ENCODE data around the gene MYCBP. TPM values are rescaled to one million over a fixed set of nuclear protein-coding genes. Genes with fewer than 3 reads are reported as not detected.

The MYCBP gene
- total RNA-seq, 2 donors from 2014 or later: 23.6 to 42.9 TPM

- peaks cover 0 to 4% of the 10 kb centered on the region in 2 donors for H3K36me3 Mint-ChIP-seq
- no peaks in the 10 kb centered on the region for H3K9me3 Mint-ChIP-seq
- ATAC-seq (peak; percentile 28 to 61), DNase-seq (ENCODE audit: low spot score in 2 of 2) (peak in 1 of 2 donors; percentile 21)
- no peak overlapping the region for H3K27ac Mint-ChIP-seq
These were observed 57.1 kb downstream of the MYCBP start for GRCh38 chr1:38815903-38816627.

- ATAC-seq: no peak
- Mint-ChIP-seq H3K9me3 (no peaks in the 10 kb centered on the region), H3K27ac (no peak overlapping the region), H3K36me3 (peaks cover 0 to 4% of the 10 kb centered on the region in 2 donors)
- DNase-seq (ENCODE audit: low spot score in 2 of 2): no peak
These were observed 58.1 kb downstream of the MYCBP start for GRCh38 chr1:38814984-38815464.

GRCh38 chr1:38814444-38814983, 58.6 kb downstream of the MYCBP start:
- DNase-seq (ENCODE audit: low spot score in 2 of 2) (no peak), ATAC-seq (no peak)
- Mint-ChIP-seq H3K36me3 (peaks cover 0 to 4% of the 10 kb centered on the region in 2 donors), H3K27ac (no peak overlapping the region), H3K9me3 (no peaks in the 10 kb centered on the region)

GRCh38 chr1:38812981-38813380, 60.2 kb downstream of the MYCBP start:
- Mint-ChIP-seq H3K36me3 (peaks cover 0 to 4% of the 10 kb centered on the region in 2 donors), H3K9me3 (no peaks in the 10 kb centered on the region), H3K27ac (no peak overlapping the region)
- DNase-seq (ENCODE audit: low spot score in 2 of 2) (no peak), ATAC-seq (no peak)

Other genes starting within 250 kb of the MYCBP start
- 10 to 100 TPM; 23.3 to 25.0 TPM for gene RRAGC, start 13.6 kb downstream of the MYCBP start, total RNA-seq
- gene GJA9, start 8.2 kb upstream of the MYCBP start, total RNA-seq: not detected
- gene RHBDL2, start 68.5 kb upstream of the MYCBP start, total RNA-seq: not detected
- gene AKIRIN1, start 117.9 kb upstream of the MYCBP start, total RNA-seq: 10 to 100 TPM; 45.8 to 93.6 TPM
- gene NDUFS5, start 153.0 kb upstream of the MYCBP start, total RNA-seq: 100 to 1,000 TPM; 153 to 211 TPM

All from activated naive CD4-positive, alpha-beta T cell treated with anti-CD3 and anti-CD28 coated beads, Interleukin-2, amount 50 U/mL, for 72 hours (primary cell).